ENCODE data around the gene ADGRG2. TPM values are rescaled to one million over a fixed set of nuclear protein-coding genes. Genes with fewer than 3 reads are reported as not detected.

ADGRG2 gene
- polyA plus RNA-seq, 1 experiment, result 0.04 TPM

DNA sequence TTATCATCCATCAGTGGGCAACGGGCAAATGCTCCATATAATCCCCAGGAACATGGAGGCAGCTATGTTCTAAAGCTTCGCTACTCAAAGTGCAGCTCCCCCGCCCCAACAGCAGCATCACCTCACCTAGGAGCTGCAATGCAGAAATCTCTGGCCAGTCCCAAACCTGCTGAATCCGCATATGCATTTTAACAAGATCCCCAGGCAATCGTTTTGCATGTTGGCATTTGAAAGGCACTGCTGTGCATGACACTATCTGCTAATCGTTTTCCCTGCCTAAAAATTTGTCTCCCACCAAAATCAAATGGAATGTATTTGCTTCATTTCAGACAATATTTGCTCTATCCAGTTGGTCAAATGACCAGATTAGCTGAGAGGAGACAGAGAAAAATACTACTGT, 15.2 kb downstream of the ADGRG2 start:
- DNase-seq (ENCODE audit: low read depth, low spot score), result no peak
- ChIA-PET CTCF (interaction anchor here (0.7 kb wide), 1 partner anchor 619 kb away, joined by 7 read pairs; no protein-coding TSS in a partner anchor), POLR2A (no interaction called here)
- no peak overlapping the region for H3K4me3 ChIP-seq (ENCODE audit: low read depth, low read length)
- H3K27ac ChIP-seq (ENCODE audit: low read depth, low read length), result no peak overlapping the region
- no peaks in the 10 kb centered on the region for H3K27me3 ChIP-seq (ENCODE audit: control insufficient read depth, insufficient read depth, low read length)
- TF ChIP-seq, protein P1, sequence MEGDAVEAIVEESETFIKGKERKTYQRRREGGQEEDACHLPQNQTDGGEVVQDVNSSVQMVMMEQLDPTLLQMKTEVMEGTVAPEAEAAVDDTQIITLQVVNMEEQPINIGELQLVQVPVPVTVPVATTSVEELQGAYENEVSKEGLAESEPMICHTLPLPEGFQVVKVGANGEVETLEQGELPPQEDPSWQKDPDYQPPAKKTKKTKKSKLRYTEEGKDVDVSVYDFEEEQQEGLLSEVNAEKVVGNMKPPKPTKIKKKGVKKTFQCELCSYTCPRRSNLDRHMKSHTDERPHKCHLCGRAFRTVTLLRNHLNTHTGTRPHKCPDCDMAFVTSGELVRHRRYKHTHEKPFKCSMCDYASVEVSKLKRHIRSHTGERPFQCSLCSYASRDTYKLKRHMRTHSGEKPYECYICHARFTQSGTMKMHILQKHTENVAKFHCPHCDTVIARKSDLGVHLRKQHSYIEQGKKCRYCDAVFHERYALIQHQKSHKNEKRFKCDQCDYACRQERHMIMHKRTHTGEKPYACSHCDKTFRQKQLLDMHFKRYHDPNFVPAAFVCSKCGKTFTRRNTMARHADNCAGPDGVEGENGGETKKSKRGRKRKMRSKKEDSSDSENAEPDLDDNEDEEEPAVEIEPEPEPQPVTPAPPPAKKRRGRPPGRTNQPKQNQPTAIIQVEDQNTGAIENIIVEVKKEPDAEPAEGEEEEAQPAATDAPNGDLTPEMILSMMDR (IDR thresholded peaks at IDR 0.05; ENCODE audit: low read depth, low read length), result no peak
- H3K9me3 ChIP-seq (ENCODE audit: control insufficient read depth, insufficient read depth, low read length), result no peaks in the 10 kb centered on the region

DNA sequence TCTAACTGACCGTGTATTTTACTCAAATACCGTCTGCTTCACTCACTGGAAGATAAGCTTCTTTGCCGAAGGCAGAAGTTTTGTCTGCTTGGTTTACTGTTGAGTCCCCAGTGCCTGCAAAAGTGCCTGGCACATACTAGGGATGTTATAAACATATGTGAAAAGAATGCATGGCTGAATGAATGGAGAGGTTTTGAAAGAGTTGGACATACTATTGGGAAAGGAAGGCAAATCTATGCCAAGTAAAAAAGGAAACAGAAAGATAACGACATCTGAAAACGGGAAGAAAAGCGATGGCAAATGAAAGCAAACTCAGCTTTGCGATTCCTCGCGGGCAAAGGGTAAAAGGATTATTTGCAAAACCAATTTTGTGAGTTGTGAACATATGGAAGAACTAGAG, 21.7 kb downstream of the ADGRG2 start:
- H3K9me3 ChIP-seq (ENCODE audit: control insufficient read depth, insufficient read depth, low read length), result no peaks in the 10 kb centered on the region
- TF ChIP-seq, protein P1 (IDR thresholded peaks at IDR 0.05; ENCODE audit: low read depth, low read length), result no peak
- no peak overlapping the region for H3K4me3 ChIP-seq (ENCODE audit: low read depth, low read length)
- POLR2A ChIA-PET, result no interaction called here
- no peaks in the 10 kb centered on the region for H3K27me3 ChIP-seq (ENCODE audit: control insufficient read depth, insufficient read depth, low read length)
- CTCF ChIA-PET, result no interaction called here
- H3K27ac ChIP-seq (ENCODE audit: low read depth, low read length), result no peak overlapping the region
- DNase-seq (ENCODE audit: low read depth, low spot score), result no peak

DNA sequence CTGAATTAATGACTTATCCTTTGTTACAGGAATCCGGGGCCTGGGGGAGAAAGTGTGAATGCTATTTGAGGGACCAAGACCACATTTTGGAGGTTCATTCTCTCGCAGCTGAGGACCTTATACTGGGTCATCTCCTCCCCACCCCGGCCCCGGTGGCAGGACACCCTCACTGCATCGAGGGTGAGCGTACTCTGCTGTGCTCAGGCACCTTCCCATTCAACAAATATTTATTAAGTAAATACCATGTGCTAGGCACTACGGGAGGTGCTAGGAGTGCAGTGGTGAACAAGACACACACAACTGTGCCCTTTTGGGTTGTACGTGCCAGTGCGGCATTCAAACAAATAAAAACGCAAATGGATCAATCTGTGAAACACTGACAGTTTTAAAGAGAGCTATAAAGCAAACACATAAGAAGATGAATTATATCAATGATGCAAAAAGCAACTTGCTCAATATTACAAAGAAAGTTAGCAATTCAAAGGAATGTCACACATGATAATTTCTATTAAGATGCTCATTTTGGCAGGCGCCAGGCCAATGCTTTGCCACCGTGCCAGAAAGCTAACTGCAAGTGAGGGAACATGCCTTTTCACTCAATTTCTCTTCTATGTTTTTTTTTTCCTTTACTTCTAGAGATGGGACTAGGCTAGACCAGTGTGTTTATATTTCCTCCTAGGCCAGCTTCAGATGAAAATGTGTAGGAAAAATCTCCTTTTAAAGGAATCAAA, 24.6 kb downstream of the ADGRG2 start:
- TF ChIP-seq, protein P1 (IDR thresholded peaks at IDR 0.05; ENCODE audit: low read depth, low read length), result no peak
- POLR2A ChIA-PET, result no interaction called here
- DNase-seq (ENCODE audit: low read depth, low spot score), result no peak
- Histone ChIP-seq H3K27ac (ENCODE audit: low read depth, low read length) (no peak overlapping the region), H3K9me3 (ENCODE audit: control insufficient read depth, insufficient read depth, low read length) (no peaks in the 10 kb centered on the region), H3K4me3 (ENCODE audit: low read depth, low read length) (no peak overlapping the region), H3K27me3 (ENCODE audit: control insufficient read depth, insufficient read depth, low read length) (no peaks in the 10 kb centered on the region)
- CTCF ChIA-PET, result no interaction called here

DNA sequence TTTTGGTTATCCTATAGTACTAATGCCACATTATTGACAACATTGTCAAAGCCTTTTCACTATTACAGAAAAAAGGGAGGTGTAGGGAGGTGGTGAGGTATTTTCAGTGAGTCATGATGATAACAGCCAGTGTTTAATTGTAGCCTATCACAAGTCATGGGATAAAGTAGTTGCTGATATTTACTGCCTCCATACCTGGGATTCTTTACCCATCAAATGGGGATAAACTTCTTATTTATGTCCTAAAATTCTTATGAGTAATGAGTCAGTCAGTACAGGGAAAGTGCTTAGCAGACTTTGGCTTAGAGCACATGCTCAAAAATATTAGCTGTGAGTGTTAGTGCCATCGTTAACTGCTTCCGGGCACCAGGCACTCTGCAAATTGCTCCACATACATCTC, 25.7 kb downstream of the ADGRG2 start:
- H3K9me3 ChIP-seq (ENCODE audit: control insufficient read depth, insufficient read depth, low read length), result no peaks in the 10 kb centered on the region
- H3K27me3 ChIP-seq (ENCODE audit: control insufficient read depth, insufficient read depth, low read length), result no peaks in the 10 kb centered on the region
- no peak overlapping the region for H3K4me3 ChIP-seq (ENCODE audit: low read depth, low read length)
- no peak overlapping the region for H3K27ac ChIP-seq (ENCODE audit: low read depth, low read length)
- ChIA-PET CTCF (no interaction called here), POLR2A (no interaction called here)
- TF ChIP-seq, protein P1 (IDR thresholded peaks at IDR 0.05; ENCODE audit: low read depth, low read length), result no peak
- DNase-seq (ENCODE audit: low read depth, low spot score), result no peak

DNA sequence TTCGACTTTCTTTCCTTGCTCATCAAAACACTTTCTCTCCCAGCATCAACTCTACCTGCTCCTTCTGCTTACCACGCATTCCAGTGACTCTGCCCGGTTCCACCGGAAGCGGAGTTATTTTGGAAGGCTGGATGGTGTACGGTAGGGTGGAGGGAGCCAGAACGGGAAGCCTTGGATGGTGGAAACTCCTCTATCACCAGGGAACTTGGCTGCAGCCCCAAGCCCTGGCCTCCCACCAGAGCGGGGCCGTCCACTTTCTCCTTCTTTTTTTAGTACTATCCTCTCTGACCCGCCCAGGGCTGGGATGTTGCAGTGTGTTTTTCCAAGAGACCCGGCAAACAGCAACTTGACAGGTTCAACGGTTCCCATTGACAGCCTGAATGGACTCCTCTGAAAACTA, 27.6 kb downstream of the ADGRG2 start:
- Histone ChIP-seq H3K27ac (ENCODE audit: low read depth, low read length) (no peak overlapping the region), H3K9me3 (ENCODE audit: control insufficient read depth, insufficient read depth, low read length) (no peaks in the 10 kb centered on the region), H3K4me3 (ENCODE audit: low read depth, low read length) (no peak overlapping the region), H3K27me3 (ENCODE audit: control insufficient read depth, insufficient read depth, low read length) (no peaks in the 10 kb centered on the region)
- TF ChIP-seq, protein P1 (IDR thresholded peaks at IDR 0.05; ENCODE audit: low read depth, low read length), result no peak
- CTCF ChIA-PET, result no interaction called here
- DNase-seq (ENCODE audit: low read depth, low spot score), result no peak
- POLR2A ChIA-PET, result no interaction called here
